Measurements from ENCODE around the gene GSTM4. TPM values are rescaled to one million over a fixed set of nuclear protein-coding genes. Genes with fewer than 3 reads are reported as not detected.
A peak's percentile ranks its signal among the peaks of the same experiment; 100 is the strongest.

The GSTM4 gene
- total RNA-seq, 1 experiment from 2014 or later = 38.8 TPM

GRCh38 chr1:109632671-109633346 is 23.1 kb upstream of the GSTM4 start:
- Histone ChIP-seq H3K9me2 (ENCODE audit: insufficient read depth) (no peaks in the 10 kb centered on the region), H3K36me3 (ENCODE audit: low read depth) (peaks cover 18% of the 10 kb centered on the region), H4K20me1 (ENCODE audit: insufficient read depth) (no peaks in the 10 kb centered on the region), H3K4me2 (no peak overlapping the region), H3F3A (ENCODE audit: insufficient read depth, low read depth) (peaks cover 18% of the 10 kb centered on the region; the same call in 1 of the 2 replicates), H3K79me2 (ENCODE audit: low read depth) (no peaks in the 10 kb centered on the region), H3K27ac (no peak overlapping the region), H2AFZ (no peak overlapping the region), H3K9me3 (ENCODE audit: insufficient read depth, low read depth) (no peaks in the 10 kb centered on the region), H3K4me1 (replicated peaks; ENCODE audit: insufficient read depth) (peaks cover 18% of the 10 kb centered on the region), H3K4me3 (no peak overlapping the region), H3K27me3 (ENCODE audit: insufficient read depth, low read depth) (no peaks in the 10 kb centered on the region)
- no TSS peak for BruUV-seq (replicated peaks)
- no peak for TF ChIP-seq CTCF (conservative IDR thresholded peaks at IDR 0.05)
- no peak for TF ChIP-seq EZH2 (IDR thresholded peaks at IDR 0.05; ENCODE audit: low read depth)
- peak in 1 of 2 experiments; percentile 30 for DNase-seq
- CTCF ChIA-PET = interaction anchor here (1.0 kb wide), 1 partner anchor 142 kb away, joined by 4 read pairs; no protein-coding TSS in a partner anchor
- intact Hi-C loops (cut with micrococcal nuclease; ENCODE audit: unreplicated experiment) = no loop called here
- POLR2A ChIA-PET (ENCODE audit: unreplicated experiment) = no interaction called here

- Histone ChIP-seq H3K4me3 (no peak overlapping the region), H3K9me2 (ENCODE audit: insufficient read depth) (no peaks in the 10 kb centered on the region), H3K27me3 (ENCODE audit: insufficient read depth, low read depth) (no peaks in the 10 kb centered on the region), H3K9me3 (ENCODE audit: insufficient read depth, low read depth) (no peaks in the 10 kb centered on the region), H3K27ac (no peak overlapping the region), H2AFZ (no peak overlapping the region), H3F3A (ENCODE audit: insufficient read depth, low read depth) (peaks cover 18% of the 10 kb centered on the region; the same call in 1 of the 2 replicates), H3K4me1 (replicated peaks; ENCODE audit: insufficient read depth) (peaks cover 18% of the 10 kb centered on the region), H3K79me2 (ENCODE audit: low read depth) (no peaks in the 10 kb centered on the region), H3K4me2 (no peak overlapping the region), H4K20me1 (ENCODE audit: insufficient read depth) (no peaks in the 10 kb centered on the region), H3K36me3 (ENCODE audit: low read depth) (peaks cover 11% of the 10 kb centered on the region)
- DNase-seq = peak in 1 of 2 experiments; percentile 26
- CTCF ChIA-PET = no interaction called here
- no peak for TF ChIP-seq EZH2 (IDR thresholded peaks at IDR 0.05; ENCODE audit: low read depth)
- no peak for TF ChIP-seq CTCF (conservative IDR thresholded peaks at IDR 0.05)
- intact Hi-C loops (cut with micrococcal nuclease; ENCODE audit: unreplicated experiment) = no loop called here
- BruUV-seq (replicated peaks) = no TSS peak
- POLR2A ChIA-PET (ENCODE audit: unreplicated experiment) = no interaction called here
Observed at GRCh38 chr1:109634292-109634691, 21.6 kb upstream of the GSTM4 start.

- no peak overlapping the region for H3K4me2 ChIP-seq
- CTCF ChIA-PET = interaction anchor here (2.5 kb wide), 1 partner anchor 16 kb away, joined by 6 read pairs; no protein-coding TSS in a partner anchor
Observed at GRCh38 chr1:109634771-109635750, 20.8 kb upstream of the GSTM4 start.

More at GRCh38 chr1:109634771-109635750, 20.8 kb upstream of the GSTM4 start:
- BruUV-seq (replicated peaks) = no TSS peak
- Histone ChIP-seq H3K79me2 (ENCODE audit: low read depth) (no peaks in the 10 kb centered on the region), H2AFZ (no peak overlapping the region), H3K27me3 (ENCODE audit: insufficient read depth, low read depth) (no peaks in the 10 kb centered on the region), H3K4me3 (no peak overlapping the region), H3K4me1 (replicated peaks; ENCODE audit: insufficient read depth) (peaks cover 18% of the 10 kb centered on the region), H3K9me3 (ENCODE audit: insufficient read depth, low read depth) (no peaks in the 10 kb centered on the region), H3K27ac (no peak overlapping the region), H3K36me3 (ENCODE audit: low read depth) (peaks cover 8% of the 10 kb centered on the region), H3F3A (ENCODE audit: insufficient read depth, low read depth) (peaks cover 18% of the 10 kb centered on the region; the same call in 1 of the 2 replicates), H4K20me1 (ENCODE audit: insufficient read depth) (no peaks in the 10 kb centered on the region), H3K9me2 (ENCODE audit: insufficient read depth) (no peaks in the 10 kb centered on the region)
- peak in 1 of 2 experiments; percentile 30 for DNase-seq
- no peak for TF ChIP-seq CTCF (conservative IDR thresholded peaks at IDR 0.05)
- no peak for TF ChIP-seq EZH2 (IDR thresholded peaks at IDR 0.05; ENCODE audit: low read depth)
- intact Hi-C loops (cut with micrococcal nuclease; ENCODE audit: unreplicated experiment) = no loop called here
- POLR2A ChIA-PET (ENCODE audit: unreplicated experiment) = interaction anchor here (0.7 kb wide), 1 partner anchor 86 kb away, joined by 6 read pairs; no protein-coding TSS in a partner anchor

Measured in PC-9 (cell line).